Mucosa of rectum (tissue), 2 donors: ENCODE results near the gene PDE2A.

Experiments used
- H3K27ac ChIP-seq, 2 donors: one replicate each; pipeline ENCODE4 v1.7.0; 2013; ENCODE audit warnings: inconsistent platforms in 2 of 2, low read depth in 2 of 2, low read length in 2 of 2
- H3K27me3 ChIP-seq, 2 donors: one replicate each; pipeline ENCODE4 v1.7.0; 2013; ENCODE audit warnings: low read length in 2 of 2; ENCODE audit not compliant: control insufficient read depth in 2 of 2, insufficient read depth in 2 of 2
- H3K36me3 ChIP-seq, 2 donors: one replicate each; pipeline ENCODE4 v1.7.0; 2013; ENCODE audit warnings: low read length in 2 of 2; ENCODE audit not compliant: control insufficient read depth in 2 of 2, insufficient read depth in 2 of 2
- H3K4me1 ChIP-seq, 2 donors: one replicate each; pipeline ENCODE4 v1.7.0; 2013; ENCODE audit warnings: low read length in 2 of 2, mild to moderate bottlenecking in 1 of 2; ENCODE audit not compliant: control insufficient read depth in 2 of 2, insufficient read depth in 2 of 2
- H3K4me3 ChIP-seq, 2 donors: one replicate each; pipeline ENCODE4 v1.7.0; 2013; ENCODE audit warnings: low read length in 2 of 2
- H3K9ac ChIP-seq, 2 donors: one replicate each; pipeline ENCODE4 v1.7.0; 2013; ENCODE audit warnings: low read length in 2 of 2, low read depth in 1 of 2, mild to moderate bottlenecking in 1 of 2
- H3K9me3 ChIP-seq, 2 donors: one replicate each; pipeline ENCODE4 v1.7.0; 2013; ENCODE audit warnings: low read length in 2 of 2; ENCODE audit not compliant: control insufficient read depth in 2 of 2
- donor health status: healthy.
- donor health status: Normal muscosa, but diverticular disease.

PDE2A gene

GRCh38 chr11:72649215-72649976, 24.8 kb downstream of the PDE2A start:
- Histone ChIP-seq H3K27ac (no peak overlapping the region), H3K9ac (no peak overlapping the region), H3K9me3 (no peaks in the 10 kb centered on the region), H3K27me3 (peaks cover 0 to 2% of the 10 kb centered on the region in 2 donors), H3K4me1 (no peaks in the 10 kb centered on the region), H3K4me3 (no peak overlapping the region), H3K36me3 (no peaks in the 10 kb centered on the region)

GRCh38 chr11:72648384-72649136, 25.7 kb downstream of the PDE2A start:
- Histone ChIP-seq H3K4me3 (no peak overlapping the region), H3K9ac (no peak overlapping the region), H3K27ac (no peak overlapping the region), H3K27me3 (peaks cover 0 to 2% of the 10 kb centered on the region in 2 donors), H3K4me1 (no peaks in the 10 kb centered on the region), H3K36me3 (no peaks in the 10 kb centered on the region), H3K9me3 (no peaks in the 10 kb centered on the region)

GRCh38 chr11:72647882-72648281, 26.3 kb downstream of the PDE2A start:
- Histone ChIP-seq H3K4me1 (peaks cover 0 to 3% of the 10 kb centered on the region in 2 donors), H3K4me3 (no peak overlapping the region), H3K9me3 (no peaks in the 10 kb centered on the region), H3K27ac (no peak overlapping the region), H3K36me3 (no peaks in the 10 kb centered on the region), H3K27me3 (peaks cover 0 to 2% of the 10 kb centered on the region in 2 donors), H3K9ac (no peak overlapping the region)

GRCh38 chr11:72646472-72646871, 27.8 kb downstream of the PDE2A start:
- Histone ChIP-seq H3K36me3 (no peaks in the 10 kb centered on the region), H3K4me3 (no peak overlapping the region), H3K4me1 (peaks cover 5 to 6% of the 10 kb centered on the region in 2 donors), H3K27me3 (peaks cover 6% of the 10 kb centered on the region in 2 donors), H3K9me3 (no peaks in the 10 kb centered on the region), H3K27ac (no peak overlapping the region), H3K9ac (no peak overlapping the region)

GRCh38 chr11:72646024-72646423, 28.2 kb downstream of the PDE2A start:
- Histone ChIP-seq H3K4me1 (peaks cover 5 to 6% of the 10 kb centered on the region in 2 donors), H3K4me3 (no peak overlapping the region), H3K9ac (no peak overlapping the region), H3K9me3 (no peaks in the 10 kb centered on the region), H3K27me3 (peaks cover 9 to 10% of the 10 kb centered on the region in 2 donors), H3K36me3 (no peaks in the 10 kb centered on the region), H3K27ac (no peak overlapping the region)

GRCh38 chr11:72643547-72643946, 30.7 kb downstream of the PDE2A start:
- peaks cover 18 to 27% of the 10 kb centered on the region in 2 donors for H3K27me3 ChIP-seq
- no peak overlapping the region for H3K27ac ChIP-seq
- H3K36me3 ChIP-seq, result no peaks in the 10 kb centered on the region
- H3K4me1 ChIP-seq, result peaks cover 5 to 6% of the 10 kb centered on the region in 2 donors
- H3K9me3 ChIP-seq, result no peaks in the 10 kb centered on the region
- H3K4me3 ChIP-seq, result peak overlapping the region in 1 of 2 donors; percentile 53
- no peak overlapping the region for H3K9ac ChIP-seq

- Histone ChIP-seq H3K4me1 (peaks cover 5 to 6% of the 10 kb centered on the region in 2 donors), H3K4me3 (peak overlapping the region; percentile 54 to 56), H3K27ac (no peak overlapping the region), H3K36me3 (no peaks in the 10 kb centered on the region), H3K9ac (no peak overlapping the region), H3K9me3 (no peaks in the 10 kb centered on the region), H3K27me3 (peaks cover 18 to 27% of the 10 kb centered on the region in 2 donors)
Measured at GRCh38 chr11:72642884-72643522, 31.2 kb downstream of the PDE2A start.

GRCh38 chr11:72642043-72642883, 32.0 kb downstream of the PDE2A start:
- H3K4me3 ChIP-seq, result peak overlapping the region; percentile 56 to 57
- H3K4me1 ChIP-seq, result peaks cover 5 to 6% of the 10 kb centered on the region in 2 donors
- H3K9me3 ChIP-seq, result no peaks in the 10 kb centered on the region
- no peak overlapping the region for H3K27ac ChIP-seq
- H3K36me3 ChIP-seq, result no peaks in the 10 kb centered on the region
- peaks cover 18 to 27% of the 10 kb centered on the region in 2 donors for H3K27me3 ChIP-seq
- H3K9ac ChIP-seq, result peak overlapping the region in 1 of 2 donors; percentile 42

GRCh38 chr11:72641522-72642042, 32.6 kb downstream of the PDE2A start:
- Histone ChIP-seq H3K36me3 (no peaks in the 10 kb centered on the region), H3K9me3 (no peaks in the 10 kb centered on the region), H3K27me3 (peaks cover 18 to 27% of the 10 kb centered on the region in 2 donors), H3K4me1 (peaks cover 5 to 6% of the 10 kb centered on the region in 2 donors), H3K4me3 (peak overlapping the region; percentile 30 to 57), H3K27ac (no peak overlapping the region), H3K9ac (peak overlapping the region in 1 of 2 donors; percentile 42)
